H9 (cell line): ENCODE measurements around the gene GIPC1. TPM values are rescaled to one million over a fixed set of nuclear protein-coding genes. Genes with fewer than 3 reads are reported as not detected.

Experiments used
- DNase-seq: peaks from one replicate; pipeline ENCODE4 v3.0.0-alpha.2; 2017
- H2AFZ ChIP-seq: one replicate; pipeline ENCODE4 v1.6.1; 2013; ENCODE audit warnings: mild to moderate bottlenecking, low read length, control low read depth, moderate library complexity
- H2AK5ac ChIP-seq: 2 replicates; pipeline ENCODE4 v1.6.1; 2013; ENCODE audit warnings: low read length, control low read depth, mixed read lengths; ENCODE audit not compliant: insufficient read length
- H2BK120ac ChIP-seq: one replicate; pipeline ENCODE4 v1.6.1; 2013; ENCODE audit warnings: low read depth, mild to moderate bottlenecking, low read length, control low read depth, inconsistent platforms; ENCODE audit not compliant: poor library complexity, severe bottlenecking
- H2BK12ac ChIP-seq: 2 replicates; pipeline ENCODE4 v1.6.1; 2013; ENCODE audit warnings: low read length, control low read depth, mixed read lengths, low read depth; ENCODE audit not compliant: insufficient read length
- H2BK15ac ChIP-seq: 2 replicates; pipeline ENCODE4 v1.6.1; 2013; ENCODE audit warnings: low read depth, low read length, control low read depth
- H2BK20ac ChIP-seq: one replicate; pipeline ENCODE4 v1.6.1; 2013; ENCODE audit warnings: low read depth, mild to moderate bottlenecking, low read length, control low read depth, inconsistent platforms; ENCODE audit not compliant: poor library complexity, severe bottlenecking
- H2BK5ac ChIP-seq: 2 replicates; pipeline ENCODE4 v1.6.1; 2013; ENCODE audit warnings: low read length, control low read depth, mixed read lengths; ENCODE audit not compliant: insufficient read length
- H3K14ac ChIP-seq: 2 replicates; pipeline ENCODE4 v1.6.1; 2013; ENCODE audit warnings: low read length, control low read depth; ENCODE audit not compliant: insufficient read depth
- H3K18ac ChIP-seq: 2 replicates; pipeline ENCODE4 v1.6.1; 2013; ENCODE audit warnings: low read depth, mild to moderate bottlenecking, mixed read lengths, low read length, control low read depth; ENCODE audit not compliant: insufficient read length
- H3K23ac ChIP-seq: 2 replicates; pipeline ENCODE4 v1.6.1; 2013; ENCODE audit warnings: low read length, control low read depth, mixed read lengths, low read depth; ENCODE audit not compliant: insufficient read length
- H3K23me2 ChIP-seq: 2 replicates; pipeline ENCODE4 v1.6.1; 2013; ENCODE audit warnings: low read depth, mild to moderate bottlenecking, mixed read lengths, low read length, control low read depth; ENCODE audit not compliant: insufficient read length, poor library complexity, severe bottlenecking
- H3K27ac ChIP-seq: 2 replicates; pipeline ENCODE4 v1.5.1; 2013; ENCODE audit warnings: low read length, control low read depth, mixed read lengths, low read depth; ENCODE audit not compliant: insufficient read length
- H3K27me3 ChIP-seq: 2 replicates; pipeline ENCODE4 v1.6.1; 2013; ENCODE audit warnings: low read length, control low read depth, inconsistent platforms; ENCODE audit not compliant: insufficient read depth
- H3K4ac ChIP-seq: 2 replicates; pipeline ENCODE4 v1.6.1; 2013; ENCODE audit warnings: low read depth, mild to moderate bottlenecking, control low read depth, inconsistent platforms, low read length, moderate library complexity
- H3K4me1 ChIP-seq: 2 replicates; pipeline ENCODE4 v1.6.1; 2013; ENCODE audit warnings: low read length, control low read depth, inconsistent platforms; ENCODE audit not compliant: insufficient read depth
- H3K4me2 ChIP-seq: 2 replicates; pipeline ENCODE4 v1.6.1; 2013; ENCODE audit warnings: low read length, control low read depth, mixed read lengths; ENCODE audit not compliant: insufficient read length, insufficient read depth
- H3K56ac ChIP-seq: 2 replicates; pipeline ENCODE4 v1.6.1; 2013; ENCODE audit warnings: low read depth, mild to moderate bottlenecking, mixed read lengths, low read length, control low read depth; ENCODE audit not compliant: insufficient read length
- H3K79me1 ChIP-seq: 2 replicates; pipeline ENCODE4 v1.6.1; 2013; ENCODE audit warnings: low read depth, mild to moderate bottlenecking, moderate library complexity, low read length, control low read depth, inconsistent platforms; ENCODE audit not compliant: insufficient read depth, poor library complexity, severe bottlenecking
- H3K79me2 ChIP-seq: 2 replicates; pipeline ENCODE4 v1.6.1; 2013; ENCODE audit warnings: low read length, control low read depth, inconsistent platforms; ENCODE audit not compliant: insufficient read depth
- H3K9ac ChIP-seq: 2 replicates; pipeline ENCODE4 v1.6.1; 2013; ENCODE audit warnings: low read length, control low read depth, mixed read lengths; ENCODE audit not compliant: insufficient read length; ENCODE audit errors: extremely low read depth
- H3K9me3 ChIP-seq: one replicate; pipeline ENCODE4 v1.6.1; 2013; ENCODE audit warnings: low read depth, low read length, inconsistent platforms; ENCODE audit not compliant: control insufficient read depth
- H3T11ph ChIP-seq: one replicate; pipeline ENCODE4 v1.6.1; 2013; ENCODE audit warnings: mild to moderate bottlenecking, low read length, control low read depth, inconsistent platforms
- H4K20me1 ChIP-seq: one replicate; pipeline ENCODE4 v1.6.1; 2013; ENCODE audit not compliant: control insufficient read depth, insufficient read length, insufficient read depth
- H4K5ac ChIP-seq: 2 replicates; pipeline ENCODE4 v1.6.1; 2013; ENCODE audit warnings: low read depth, mild to moderate bottlenecking, mixed read lengths, low read length, control low read depth; ENCODE audit not compliant: insufficient read length
- H4K8ac ChIP-seq: replicated peaks from 2 replicates; pipeline ENCODE4 v1.6.1; 2013; ENCODE audit warnings: low read length, control low read depth, mixed read lengths, low read depth; ENCODE audit not compliant: insufficient read length
- H4K91ac ChIP-seq: 2 replicates; pipeline ENCODE4 v1.6.1; 2013; ENCODE audit warnings: low read depth, mild to moderate bottlenecking, moderate library complexity, mixed read lengths, low read length, control low read depth; ENCODE audit not compliant: insufficient read length
- H3K27ac Mint-ChIP-seq, 3 experiments: 2 replicates in 2 of 3; 3 replicates in 1 of 3; pipeline ENCODE4 v1.8.0; 2020 to 2021; ENCODE audit warnings: mixed read lengths in 3 of 3, mild to moderate bottlenecking in 1 of 3, moderate library complexity in 1 of 3
- H3K27me3 Mint-ChIP-seq: 2 replicates; pipeline ENCODE4 v1.8.0; 2021; ENCODE audit warnings: low read depth, mild to moderate bottlenecking, moderate library complexity, mixed read lengths
- H3K36me3 Mint-ChIP-seq, 3 experiments: 2 replicates in 2 of 3; 3 replicates in 1 of 3; pipeline ENCODE4 v1.8.0; 2020 to 2021; ENCODE audit warnings: low read depth in 3 of 3, mixed read lengths in 3 of 3; ENCODE audit not compliant: insufficient read depth in 1 of 3
- H3K4me1 Mint-ChIP-seq, 2 experiments: 2 replicates each; pipeline ENCODE4 v1.8.0; 2020; ENCODE audit warnings: mixed read lengths in 2 of 2
- H3K4me3 Mint-ChIP-seq, 2 experiments: 2 replicates in 1 of 2; 3 replicates in 1 of 2; pipeline ENCODE4 v1.8.0; 2020 to 2021; ENCODE audit warnings: mild to moderate bottlenecking in 2 of 2, mixed read lengths in 2 of 2, moderate library complexity in 1 of 2
- H3K9me3 Mint-ChIP-seq, 2 experiments: 2 replicates in 1 of 2; 3 replicates in 1 of 2; pipeline ENCODE4 v1.8.0; 2020; ENCODE audit warnings: mild to moderate bottlenecking in 2 of 2, mixed read lengths in 2 of 2, moderate library complexity in 1 of 2
- CTCF ChIP-seq: fragments of 200-600 bp; sonication (generic); conservative IDR thresholded peaks from 3 replicates; pipeline ENCODE4 v1.8.0; 2021; ENCODE audit warnings: antibody characterized with exemption, mild to moderate bottlenecking
- WGBS: extraction: QIAGEN DNeasy Blood & Tissue Kit; methylation state at CpG from one replicate; pipeline ENCODE4 v1.1.7; 2013; ENCODE audit warnings: missing lambda C conversion rate, low lambda C conversion rate, mixed read lengths; ENCODE audit not compliant: insufficient read length; ENCODE audit errors: extremely low coverage; 5-methylcytosine and 5-hydroxymethylcytosine counted together
- total RNA-seq: library from RNA; stranded (reverse); gene quantifications from 2 replicates; pipeline ENCODE4 v1.2.1, GENCODE V29; 2021

GIPC1 gene
- total RNA-seq, 1 experiment from 2014 or later, result 70.6 TPM

- H4K5ac ChIP-seq, result no peak overlapping the region
- peak overlapping the region; percentile 88 for H3K4me2 ChIP-seq
- H3K23me2 ChIP-seq, result peaks cover 9% of the 10 kb centered on the region
- TF ChIP-seq CTCF, result no peak
- peak overlapping the region; percentile 80 for H3K9ac ChIP-seq
- H2AFZ ChIP-seq, result no peak overlapping the region
- H3K56ac ChIP-seq, result no peak overlapping the region
- H3K4me1 Mint-ChIP-seq, result peaks cover 26 to 31% of the 10 kb centered on the region in 2 experiments
- no peak overlapping the region for H4K8ac ChIP-seq
- no peak for DNase-seq
- H3K18ac ChIP-seq, result no peak overlapping the region
- no peak overlapping the region for H2AK5ac ChIP-seq
- no peaks in the 10 kb centered on the region for H3K9me3 Mint-ChIP-seq
- peaks cover 9% of the 10 kb centered on the region for H3K79me1 ChIP-seq
- no peak overlapping the region for H2BK5ac ChIP-seq
- no peaks in the 10 kb centered on the region for H3K9me3 ChIP-seq
- no peak overlapping the region for H3K4ac ChIP-seq
- H2BK15ac ChIP-seq, result no peak overlapping the region
- H3K4me3 Mint-ChIP-seq, result peak overlapping the region; percentile 91 to 94
- H3K4me1 ChIP-seq, result no peaks in the 10 kb centered on the region
- H2BK12ac ChIP-seq, result no peak overlapping the region
- H3T11ph ChIP-seq, result no peak overlapping the region
- H3K27me3 ChIP-seq, result no peaks in the 10 kb centered on the region
- H2BK20ac ChIP-seq, result no peak overlapping the region
- H4K91ac ChIP-seq, result no peak overlapping the region
- WGBS, result no CpG with 5 or more reads among the region's 22 CpGs
- H2BK120ac ChIP-seq, result no peak overlapping the region
- peaks cover 27 to 36% (median 32%) of the 10 kb centered on the region in 3 experiments; a peak in 6 of 7 replicates for H3K36me3 Mint-ChIP-seq
- H3K79me2 ChIP-seq, result peaks cover 14% of the 10 kb centered on the region; the same call in 1 of the 2 replicates
- H3K27ac Mint-ChIP-seq, result peak overlapping the region; percentile 59 to 82 (median 72); a peak in 5 of 7 replicates
- H3K23ac ChIP-seq, result no peak overlapping the region
- peaks cover 1% of the 10 kb centered on the region; the same call in 1 of the 2 replicates for H3K27me3 Mint-ChIP-seq
- H3K14ac ChIP-seq, result no peak overlapping the region
- H4K20me1 ChIP-seq, result no peaks in the 10 kb centered on the region
- no peak overlapping the region for H3K27ac ChIP-seq
These were observed 21.0 kb upstream of the GIPC1 start for GRCh38 chr19:14516746-14517438.
